Fibroblast of pulmonary artery (primary cell): ENCODE measurements around the gene CRIM1.

ENCODE experiments used
- DNase-seq: peaks from one replicate; pipeline ENCODE4 v3.0.0-alpha.2; 2010; ENCODE audit warnings: low read depth
- H3K4me3 ChIP-seq: replicated peaks from 2 replicates; pipeline ENCODE4 v1.5.1; 2011; ENCODE audit warnings: low read depth, mild to moderate bottlenecking, control low read depth, low read length, moderate library complexity
- CTCF ChIP-seq: IDR thresholded peaks from 2 replicates; pipeline ENCODE4 v1.5.1; 2011; ENCODE audit warnings: mild to moderate bottlenecking, control low read depth, low read length, inconsistent platforms; ENCODE audit errors: missing control alignments

Gene CRIM1

GRCh38 chr2:36573165-36573564, 217.6 kb downstream of the CRIM1 start:
- TF ChIP-seq CTCF: no peak

GRCh38 chr2:36574560-36574959, 219.0 kb downstream of the CRIM1 start:
- no peak for DNase-seq
- H3K4me3 ChIP-seq: no peak overlapping the region
- TF ChIP-seq CTCF: no peak

More at GRCh38 chr2:36573165-36573564, 217.6 kb downstream of the CRIM1 start:
- H3K4me3 ChIP-seq: no peak overlapping the region
- DNase-seq: no peak

- TF ChIP-seq CTCF: no peak
- no peak overlapping the region for H3K4me3 ChIP-seq
- no peak for DNase-seq
These were observed 222.3 kb downstream of the CRIM1 start for GRCh38 chr2:36577884-36578283.

GRCh38 chr2:36578343-36579296, 223.0 kb downstream of the CRIM1 start:
- TF ChIP-seq CTCF: no peak
- H3K4me3 ChIP-seq: no peak overlapping the region
- no peak for DNase-seq

- no peak overlapping the region for H3K4me3 ChIP-seq
- TF ChIP-seq CTCF: no peak
- no peak for DNase-seq
These were observed 223.7 kb downstream of the CRIM1 start for GRCh38 chr2:36579297-36579664.

- no peak overlapping the region for H3K4me3 ChIP-seq
- DNase-seq: no peak
- no peak for TF ChIP-seq CTCF
These were observed 227.0 kb downstream of the CRIM1 start for GRCh38 chr2:36582538-36582937.

- DNase-seq: no peak
- TF ChIP-seq CTCF: no peak
- H3K4me3 ChIP-seq: no peak overlapping the region
These were observed 227.4 kb downstream of the CRIM1 start for GRCh38 chr2:36582951-36583350.
